Ovary (tissue), 1 donor: ENCODE results near the gene SMIM8.

Experiments
- EP300 ChIP-seq: sonication (generic); formaldehyde crosslinking; IDR thresholded peaks from one replicate; pipeline ENCODE4 v1.6.1; 2017; ENCODE audit warnings: antibody characterized with exemption
- POLR2A ChIP-seq: fragments of 450-650 bp; IDR thresholded peaks from one replicate; pipeline ENCODE4 v1.6.1; 2017; ENCODE audit warnings: antibody characterized with exemption, mild to moderate bottlenecking, moderate library complexity

- TF ChIP-seq POLR2A (no peak), EP300 (no peak)
Measured at GRCh38 chr6:87293526-87293925, 28.9 kb upstream of the SMIM8 start.
